K562 (cell line): ENCODE data around the gene CYTH1. TPM values are rescaled to one million over a fixed set of nuclear protein-coding genes. Genes with fewer than 3 reads are reported as not detected.

Experiments
- BRCA1 ChIP-seq, 2 experiments: fragments of 450-650 bp in 1 of 2; sonication (generic) in 1 of 2; formaldehyde crosslinking in 1 of 2; IDR thresholded peaks; 2 replicates each; pipeline versions ENCODE4 v1.5.0 to v1.6.1; 2017 to 2020; ENCODE audit warnings: mild to moderate bottlenecking in 1 of 2, missing genetic modification reagents in 1 of 2
- CHD1 ChIP-seq: fragments of 200-600 bp; sonication (generic); IDR thresholded peaks from one replicate; pipeline ENCODE4 v1.6.1; 2012; ENCODE audit warnings: mild to moderate bottlenecking, moderate library complexity, low read length, inconsistent platforms
- DIDO1 ChIP-seq: fragments of 450-650 bp; IDR thresholded peaks from 2 replicates; pipeline ENCODE4 v1.6.1; 2016; ENCODE audit warnings: low read depth, missing biosample characterization, missing genetic modification characterization
- ETV5 ChIP-seq: sonication (generic); formaldehyde crosslinking; IDR thresholded peaks from 2 replicates; pipeline ENCODE4 v1.4.0; 2020; ENCODE audit warnings: low read depth, mild to moderate bottlenecking, missing genetic modification reagents
- HCFC1 ChIP-seq: IDR thresholded peaks from 2 replicates; pipeline ENCODE4 v1.6.1; 2012; ENCODE audit warnings: low read depth, low read length, improper control_type of control experiment
- MAFF ChIP-seq: IDR thresholded peaks from 2 replicates; pipeline ENCODE4 v1.6.1; 2012; ENCODE audit warnings: low read length, improper control_type of control experiment
- MAFK ChIP-seq: IDR thresholded peaks from 2 replicates; pipeline ENCODE4 v1.6.1; 2011; ENCODE audit warnings: low read length, improper control_type of control experiment
- NR0B1 ChIP-seq: fragments of 450-650 bp; IDR thresholded peaks from one replicate; pipeline ENCODE4 v1.6.1; 2018; ENCODE audit warnings: mild to moderate bottlenecking, moderate library complexity; ENCODE audit not compliant: partially characterized antibody
- POU5F1 ChIP-seq: fragments of 150-350 bp; IDR thresholded peaks from 2 replicates; pipeline ENCODE4 v1.6.1; 2014; ENCODE audit warnings: borderline replicate concordance, low read length, low read depth, mild to moderate bottlenecking; ENCODE audit not compliant: partially characterized antibody
- RBFOX2 ChIP-seq: fragments of 200-400 bp; formaldehyde crosslinking; IDR thresholded peaks from 2 replicates; pipeline ENCODE4 v1.6.1; 2017; ENCODE audit warnings: low read depth, mild to moderate bottlenecking, low read length, moderate library complexity
- TAF15 ChIP-seq: fragments of 200-400 bp; formaldehyde crosslinking; IDR thresholded peaks from 2 replicates; pipeline ENCODE4 v1.6.1; 2017; ENCODE audit warnings: mild to moderate bottlenecking, low read depth, low read length, moderate library complexity
- ZBTB5 ChIP-seq: fragments of 450-650 bp; IDR thresholded peaks from 2 replicates; pipeline ENCODE4 v1.6.1; 2017; ENCODE audit warnings: antibody characterized with exemption
- ZNF511 ChIP-seq: sonication (generic); formaldehyde crosslinking; IDR thresholded peaks from 2 replicates; pipeline ENCODE4 v1.8.0; 2022; ENCODE audit warnings: mild to moderate bottlenecking, missing genetic modification reagents
- ZSCAN32 ChIP-seq: fragments of 450-650 bp; formaldehyde crosslinking; IDR thresholded peaks from 2 replicates; pipeline ENCODE4 v1.4.0; 2020; ENCODE audit warnings: mild to moderate bottlenecking, moderate library complexity
- polyA plus RNA-seq, 8 experiments: library from polyadenylated mRNA; depleted of rRNA in 4 of 8; stranded (reverse) in 5 of 8; unstranded in 3 of 8; fragments of >200 nt; fragmentation: Nextera tagmentation in 2 of 8; fragmentation: Illumina TruSeq in 1 of 8; extraction: Ambion mirVana in 2 of 8; extraction: Trizol in 1 of 8; gene quantifications; 2 replicates each; pipeline versions ENCODE4 v1.2.1 to v1.2.3, GENCODE V29; 2011 to 2014; ENCODE audit warnings: inconsistent platforms in 1 of 8, missing spikeins in 1 of 8
- total RNA-seq, 7 experiments: library from RNA; depleted of rRNA in 6 of 7; stranded (reverse); fragments of >200 nt in 6 of 7; fragmentation: Illumina TruSeq in 2 of 7; extraction: Trizol in 2 of 7; gene quantifications; 2 replicates each; pipeline versions ENCODE4 v1.2.1 to v1.2.3, GENCODE V29; 2011 to 2021; ENCODE audit warnings: low replicate concordance in 1 of 7
- TF ChIP-seq, protein P1 (sequence below): fragments of 450-650 bp; IDR thresholded peaks from 2 replicates; pipeline ENCODE4 v1.6.1; 2016; ENCODE audit warnings: antibody characterized with exemption
- TF ChIP-seq, protein P2 (sequence below): sonication (generic); formaldehyde crosslinking; IDR thresholded peaks from 2 replicates; pipeline ENCODE4 v1.8.1; 2023; ENCODE audit warnings: mild to moderate bottlenecking, missing genetic modification reagents

CYTH1 gene
- total and polyA plus RNA-seq, 9 of the 15 experiments (the other 6 are each of a cell fraction or from before 2014, with no cell fraction given) = 0.52 to 27.7 (median 16.8) TPM

DNA sequence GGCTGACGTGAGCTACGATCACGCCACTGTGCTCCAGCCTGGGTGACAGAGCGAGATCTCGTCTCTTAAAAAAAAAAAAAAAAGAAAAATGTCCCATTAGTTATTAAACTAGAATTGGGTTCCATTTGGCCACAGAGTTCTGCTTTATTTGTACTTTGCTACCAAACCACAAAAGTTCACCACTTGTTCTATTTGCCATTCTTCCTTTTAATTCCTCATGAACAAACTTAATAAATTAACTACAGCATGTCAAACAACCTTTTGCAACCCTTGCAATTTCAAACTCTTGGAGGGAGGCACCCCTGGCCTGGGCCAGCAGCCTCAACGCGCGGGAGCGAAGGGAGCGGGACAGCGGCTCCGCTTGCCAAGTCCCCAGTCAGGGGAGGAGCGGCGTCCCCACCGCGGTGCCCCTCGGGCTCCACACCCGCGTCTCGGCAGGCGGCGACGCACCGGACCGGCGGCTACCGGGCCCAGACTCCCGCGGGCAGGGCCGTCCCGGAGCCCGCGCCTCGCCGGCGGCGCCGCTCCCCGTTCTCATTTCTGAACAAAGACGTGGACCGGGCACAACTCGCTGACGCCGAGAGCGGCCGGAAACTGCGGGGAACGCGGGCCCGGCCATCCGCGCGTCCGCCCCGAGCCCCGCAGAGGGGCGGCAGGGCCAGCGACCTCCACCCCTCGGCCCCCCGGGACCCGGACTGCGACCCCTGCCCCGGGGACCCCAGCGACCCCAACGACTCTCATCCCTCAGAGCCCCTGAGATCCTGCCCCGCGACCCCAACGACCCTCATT lies 775 bp downstream of the CYTH1 start (continued):
- TF ChIP-seq BRCA1 (IDR thresholded peaks at IDR 0.05) = no peak
- TF ChIP-seq BRCA1 (CRISPR knock-in tag; IDR thresholded peaks at IDR 0.05) = no peak
- TF ChIP-seq ZNF511 (CRISPR knock-in tag) = no peak
- TF ChIP-seq CHD1 = peak; percentile 80
- TF ChIP-seq ZSCAN32 = no peak
- no peak for TF ChIP-seq NR0B1
- TF ChIP-seq, protein P1, sequence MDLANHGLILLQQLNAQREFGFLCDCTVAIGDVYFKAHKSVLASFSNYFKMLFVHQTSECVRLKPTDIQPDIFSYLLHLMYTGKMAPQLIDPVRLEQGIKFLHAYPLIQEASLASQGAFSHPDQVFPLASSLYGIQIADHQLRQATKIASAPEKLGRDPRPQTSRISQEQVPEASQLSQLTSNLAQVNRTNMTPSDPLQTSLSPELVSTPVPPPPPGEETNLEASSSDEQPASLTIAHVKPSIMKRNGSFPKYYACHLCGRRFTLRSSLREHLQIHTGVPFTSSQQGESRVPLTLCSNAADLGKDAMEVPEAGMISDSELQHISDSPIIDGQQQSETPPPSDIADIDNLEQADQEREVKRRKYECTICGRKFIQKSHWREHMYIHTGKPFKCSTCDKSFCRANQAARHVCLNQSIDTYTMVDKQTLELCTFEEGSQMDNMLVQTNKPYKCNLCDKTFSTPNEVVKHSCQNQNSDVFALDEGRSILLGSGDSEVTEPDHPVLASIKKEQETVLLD = no peak
- TF ChIP-seq MAFK = peak; percentile 16; the same call in 1 of the 2 replicates
- TF ChIP-seq, protein P2, sequence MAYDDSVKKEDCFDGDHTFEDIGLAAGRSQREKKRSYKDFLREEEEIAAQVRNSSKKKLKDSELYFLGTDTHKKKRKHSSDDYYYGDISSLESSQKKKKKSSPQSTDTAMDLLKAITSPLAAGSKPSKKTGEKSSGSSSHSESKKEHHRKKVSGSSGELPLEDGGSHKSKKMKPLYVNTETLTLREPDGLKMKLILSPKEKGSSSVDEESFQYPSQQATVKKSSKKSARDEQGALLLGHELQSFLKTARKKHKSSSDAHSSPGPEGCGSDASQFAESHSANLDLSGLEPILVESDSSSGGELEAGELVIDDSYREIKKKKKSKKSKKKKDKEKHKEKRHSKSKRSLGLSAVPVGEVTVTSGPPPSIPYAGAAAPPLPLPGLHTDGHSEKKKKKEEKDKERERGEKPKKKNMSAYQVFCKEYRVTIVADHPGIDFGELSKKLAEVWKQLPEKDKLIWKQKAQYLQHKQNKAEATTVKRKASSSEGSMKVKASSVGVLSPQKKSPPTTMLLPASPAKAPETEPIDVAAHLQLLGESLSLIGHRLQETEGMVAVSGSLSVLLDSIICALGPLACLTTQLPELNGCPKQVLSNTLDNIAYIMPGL (CRISPR knock-in tag) = no peak
- TF ChIP-seq ZBTB5 = no peak
- TF ChIP-seq HCFC1 = no peak
- TF ChIP-seq TAF15 = no peak
- no peak for TF ChIP-seq DIDO1 (tag)
- peak; percentile 69 for TF ChIP-seq RBFOX2
- 0 out of 2 replicates have a peak, but pooled peaks have one; percentile 7 for TF ChIP-seq MAFF
- no peak for TF ChIP-seq POU5F1
- 0 out of 2 replicates have a peak, but pooled peaks have one; percentile 21 for TF ChIP-seq ETV5 (CRISPR knock-in tag)
